Measurements from ENCODE around the gene C9orf50.
"Not testable (repeated sequence)": the region's sequence is repeated elsewhere in the genome, so short reads cannot be mapped to it uniquely, and the experiment has no call there.

C9orf50 gene

GRCh38 chr9:129610473-129611306 is 10.2 kb downstream of the C9orf50 start:
- DNase-seq (ENCODE audit: low spot score), result peak; percentile 86

- DNase-seq (ENCODE audit: low spot score), result no peak
These were observed 10.8 kb downstream of the C9orf50 start for GRCh38 chr9:129610213-129610472.

- DNase-seq (ENCODE audit: low spot score), result peak; percentile 68
These were observed 11.3 kb downstream of the C9orf50 start for GRCh38 chr9:129609486-129610212.

- DNase-seq (ENCODE audit: low spot score), result no peak
These were observed 12.1 kb downstream of the C9orf50 start for GRCh38 chr9:129608561-129609481.

- DNase-seq (ENCODE audit: low spot score), result no peak
These were observed 13.9 kb downstream of the C9orf50 start for GRCh38 chr9:129607027-129607387.

GRCh38 chr9:129606161-129607026 is 14.5 kb downstream of the C9orf50 start:
- DNase-seq (ENCODE audit: low spot score), result no peak

- DNase-seq (ENCODE audit: low spot score), result no peak
These were observed 16.1 kb downstream of the C9orf50 start for GRCh38 chr9:129604766-129605163.

- DNase-seq (ENCODE audit: low spot score), result no peak
These were observed 16.7 kb downstream of the C9orf50 start for GRCh38 chr9:129604056-129604765.

GRCh38 chr9:129602598-129603415 is 18.1 kb downstream of the C9orf50 start:
- DNase-seq (ENCODE audit: low spot score), result no peak

- DNase-seq (ENCODE audit: low spot score), result no peak
These were observed 19.7 kb downstream of the C9orf50 start for GRCh38 chr9:129601082-129601674.

- DNase-seq (ENCODE audit: low spot score), result no peak
These were observed 22.8 kb downstream of the C9orf50 start for GRCh38 chr9:129598089-129598596.

- DNase-seq (ENCODE audit: low spot score), result peak; percentile 62
These were observed 23.4 kb downstream of the C9orf50 start for GRCh38 chr9:129597355-129598088.

GRCh38 chr9:129596541-129597331 is 24.2 kb downstream of the C9orf50 start:
- peak; percentile 75 for DNase-seq (ENCODE audit: low spot score)

GRCh38 chr9:129595903-129596540 is 24.9 kb downstream of the C9orf50 start:
- no peak for DNase-seq (ENCODE audit: low spot score)

GRCh38 chr9:129595311-129595741 is 25.6 kb downstream of the C9orf50 start:
- no peak for DNase-seq (ENCODE audit: low spot score)

GRCh38 chr9:129594632-129595031 is 26.3 kb downstream of the C9orf50 start:
- no peak for DNase-seq (ENCODE audit: low spot score)

- DNase-seq (ENCODE audit: low spot score), result not testable (repeated sequence)
These were observed 28.1 kb downstream of the C9orf50 start for GRCh38 chr9:129592790-129593189.

Measured in iPS-NIHi11 (cell line).